Activated T-cell treated with anti-CD3 and anti-CD28 coated beads, Interleukin-2, amount 50 U/mL, for 48 hours (primary cell): ENCODE data around the gene EFR3B.
"Not testable (repeated sequence)": the region's sequence is repeated elsewhere in the genome, so short reads cannot be mapped to it uniquely, and the experiment has no call there.

Source experiments
- DNase-seq, 2 experiments: peaks; one replicate each; pipeline ENCODE4 v3.0.0-alpha.2; 2020

Gene EFR3B

GRCh38 chr2:25115249-25115883 lies 73.5 kb downstream of the EFR3B start:
- no peak for DNase-seq

- no peak for DNase-seq
Measured at GRCh38 chr2:25115902-25116301, 74.0 kb downstream of the EFR3B start.

GRCh38 chr2:25116956-25117355 lies 75.1 kb downstream of the EFR3B start:
- DNase-seq: no peak

GRCh38 chr2:25119263-25119662 lies 77.4 kb downstream of the EFR3B start:
- no peak for DNase-seq

GRCh38 chr2:25122367-25122766 lies 80.5 kb downstream of the EFR3B start:
- no peak for DNase-seq

GRCh38 chr2:25123682-25124081 lies 81.8 kb downstream of the EFR3B start:
- no peak for DNase-seq

- DNase-seq: no peak
Measured at GRCh38 chr2:25125189-25125588, 83.3 kb downstream of the EFR3B start.

- DNase-seq: no peak
Measured at GRCh38 chr2:25125976-25126375, 84.1 kb downstream of the EFR3B start.

- not testable (repeated sequence) for DNase-seq
Measured at GRCh38 chr2:25127071-25127470, 85.2 kb downstream of the EFR3B start.

- DNase-seq: no peak
Measured at GRCh38 chr2:25127646-25128045, 85.8 kb downstream of the EFR3B start.

- DNase-seq: no peak
Measured at GRCh38 chr2:25129901-25130520, 88.1 kb downstream of the EFR3B start.

- no peak for DNase-seq
Measured at GRCh38 chr2:25131253-25131566, 89.3 kb downstream of the EFR3B start.

- DNase-seq: peak; percentile 29 to 30
Measured at GRCh38 chr2:25131567-25132298, 89.9 kb downstream of the EFR3B start.

GRCh38 chr2:25132299-25132635 lies 90.4 kb downstream of the EFR3B start:
- no peak for DNase-seq

- no peak for DNase-seq
Measured at GRCh38 chr2:25132693-25133092, 90.8 kb downstream of the EFR3B start.

GRCh38 chr2:25140535-25140934 lies 98.7 kb downstream of the EFR3B start:
- DNase-seq: not testable (repeated sequence)

- DNase-seq: no peak
Measured at GRCh38 chr2:25141120-25141519, 99.2 kb downstream of the EFR3B start.

- no peak for DNase-seq
Measured at GRCh38 chr2:25145803-25146202, 103.9 kb downstream of the EFR3B start.

- no peak for DNase-seq
Measured at GRCh38 chr2:25146896-25147295, 105.0 kb downstream of the EFR3B start.

GRCh38 chr2:25149646-25150045 lies 107.8 kb downstream of the EFR3B start:
- DNase-seq: no peak

- not testable (repeated sequence) for DNase-seq
Measured at GRCh38 chr2:25150993-25151392, 109.1 kb downstream of the EFR3B start.

GRCh38 chr2:25151718-25152117 lies 109.8 kb downstream of the EFR3B start:
- no peak for DNase-seq

- no peak for DNase-seq
Measured at GRCh38 chr2:25155401-25155800, 113.5 kb downstream of the EFR3B start.

GRCh38 chr2:25158096-25158852 lies 116.4 kb downstream of the EFR3B start:
- DNase-seq: no peak
